ENCODE results near the gene QPCTL. TPM values are rescaled to one million over a fixed set of nuclear protein-coding genes. Genes with fewer than 3 reads are reported as not detected.

Gene QPCTL
- total and polyA plus RNA-seq, 2 of the 13 experiments (the other 11 are each of a cell fraction or from before 2014, with no cell fraction given) = 16.0 to 19.1 TPM

GRCh38 chr19:45733160-45733810 lies 40.8 kb downstream of the QPCTL start, which contains the start of gene MEIOSIN:
Gene MEIOSIN, plus strand, starts transcription at chr19:45733439. Its CDS starts 1,938 bp downstream, at chr19:45735377.
- no peaks in the 10 kb centered on the region for H3K36me3 ChIP-seq (replicated peaks in 1 of 2; ENCODE audit: control insufficient read depth in 1 of 2, insufficient read depth in 2 of 2, low read length in 2 of 2)
- ChIA-PET POLR2A (interaction anchor here (1.0 to 1.6 kb wide), 2 partner anchors 16 to 36 kb away, joined by 3 read pairs; partner anchors contain the start of gene SIX5), CTCF (ENCODE audit: low intra/inter-chr PET ratio, low total read pairs) (no interaction called here)
- no peak for ATAC-seq
- H3K4me1 ChIP-seq (ENCODE audit: insufficient read depth, low read length) = peaks cover 54% of the 10 kb centered on the region
- intact Hi-C loops (cut with micrococcal nuclease; ENCODE audit: unreplicated experiment) (loop anchor here (5.0 kb wide), 1 partner anchor 34 kb away; the partner anchor contains the start of gene SIX5), in situ Hi-C loops (cut with HindIII; ENCODE audit: extremely low pct_ligation_motif_present, low pct_unique_long_range_greater_than_20kb) (no loop called here)
- H3K9ac ChIP-seq (ENCODE audit: insufficient read depth, low read depth, low read length) = no peak within 1 kb of the TSS
- FAIRE-seq = no peak
- no peak for DNase-seq (ENCODE audit: low spot score)
- peaks cover 20% of the 10 kb centered on the region for H3K79me2 ChIP-seq (ENCODE audit: insufficient read depth, low read length)
- no peak within 1 kb of the TSS for H3K27ac ChIP-seq (ENCODE audit: extremely low read length, insufficient read depth, low read length)
- no peak within 1 kb of the TSS for H2AFZ ChIP-seq (ENCODE audit: low read length)
- BruUV-seq (replicated peaks) = no TSS peak
- no peak within 1 kb of the TSS for H3K4me3 ChIP-seq (replicated peaks in 1 of 3; ENCODE audit: insufficient read depth in 1 of 3, low read depth in 2 of 3, low read length in 3 of 3)
- H3K27me3 ChIP-seq (ENCODE audit: control insufficient read depth in 1 of 2, insufficient read depth in 2 of 2, low read length in 2 of 2) = peaks cover 0 to 4% of the 10 kb centered on the region in 2 experiments; a peak in 1 of 5 replicates
- WGBS (ENCODE audit: low lambda C conversion rate) = 94% methylated on average over 59 of the region's 59 CpGs
- H4K20me1 ChIP-seq (ENCODE audit: insufficient read depth, low read length) = no peaks in the 10 kb centered on the region
- H3K4me2 ChIP-seq (ENCODE audit: low read depth, low read length) = no peak within 1 kb of the TSS
- no peaks in the 10 kb centered on the region for H3K9me3 ChIP-seq (ENCODE audit: low read length)
- TF ChIP-seq CC2D1A (CRISPR knock-in tag; IDR thresholded peaks at IDR 0.05) (no peak), NCOA5 (CRISPR knock-in tag; IDR thresholded peaks at IDR 0.05) (no peak), ZNF704 (CRISPR knock-in tag; IDR thresholded peaks at IDR 0.05; ENCODE audit: borderline replicate concordance) (no peak), ZNF503 (CRISPR knock-in tag; IDR thresholded peaks at IDR 0.05) (no peak), NFAT5 (CRISPR knock-in tag; IDR thresholded peaks at IDR 0.05) (no peak), IRF9 (CRISPR knock-in tag; IDR thresholded peaks at IDR 0.05; ENCODE audit: borderline replicate concordance) (no peak), SAFB2 (CRISPR knock-in tag; IDR thresholded peaks at IDR 0.05; ENCODE audit: borderline replicate concordance, low read depth) (no peak), ZNF7 (CRISPR knock-in tag; IDR thresholded peaks at IDR 0.05) (no peak), KAT8 (CRISPR knock-in tag; IDR thresholded peaks at IDR 0.05) (no peak), ZNF276 (CRISPR knock-in tag; IDR thresholded peaks at IDR 0.05; ENCODE audit: low read depth) (no peak), NCOA2 (CRISPR knock-in tag; IDR thresholded peaks at IDR 0.05) (no peak), NR2F6 (IDR thresholded peaks at IDR 0.05) (no peak), NR2F6 (CRISPR knock-in tag; IDR thresholded peaks at IDR 0.05) (no peak)
